Heart right ventricle (tissue), 16 donors: ENCODE data around the gene MLLT3. TPM values are rescaled to one million over a fixed set of nuclear protein-coding genes. Genes with fewer than 3 reads are reported as not detected.
A peak's percentile ranks its signal among the peaks of the same experiment; 100 is the strongest.

Experiments
- ATAC-seq, 8 donors: fragments of 200-7000 bp; cut with Tn5 transposase; one replicate each; pipeline ENCODE4 v1.9.1; 2020; ENCODE audit warnings: mild to moderate bottlenecking in 8 of 8, moderate library complexity in 8 of 8, moderate number of reproducible peaks in 1 of 8
- DNase-seq, 2 donors: peaks; one replicate each; pipeline ENCODE4 v3.0.0-alpha.2; 2020
- H3K27ac ChIP-seq, 10 donors: fragments of 200-600 bp; sonication (generic) in 2 of 10; one replicate each; pipeline versions ENCODE4 v1.5.0 to v1.8.0; 2020 to 2022; ENCODE audit warnings: mild to moderate bottlenecking in 3 of 10
- H3K27me3 ChIP-seq, 7 donors: fragments of 200-600 bp; one replicate each; pipeline ENCODE4 v1.8.0; 2021 to 2022; ENCODE audit warnings: mild to moderate bottlenecking in 2 of 7
- H3K36me3 ChIP-seq, 9 donors: fragments of 200-600 bp; sonication (generic) in 1 of 9; one replicate each; pipeline versions ENCODE4 v1.5.0 to v1.8.0; 2020 to 2022; ENCODE audit warnings: mild to moderate bottlenecking in 2 of 9
- H3K4me1 ChIP-seq, 9 donors: fragments of 200-600 bp; sonication (generic) in 1 of 9; one replicate each; pipeline versions ENCODE4 v1.5.0 to v1.8.0; 2020 to 2022; ENCODE audit warnings: mild to moderate bottlenecking in 4 of 9
- H3K4me3 ChIP-seq, 10 donors: fragments of 200-600 bp; sonication (generic) in 2 of 10; one replicate each; pipeline versions ENCODE4 v1.5.0 to v1.8.0; 2020 to 2022; ENCODE audit warnings: mild to moderate bottlenecking in 7 of 10, moderate library complexity in 2 of 10
- H3K9me3 ChIP-seq, 11 donors: fragments of 200-600 bp in 10 of 11; sonication (generic) in 2 of 11; one replicate each; pipeline versions ENCODE4 v1.5.0 to v1.8.0; 2013 to 2022; ENCODE audit warnings: mild to moderate bottlenecking in 2 of 11, control low read depth in 1 of 11, moderate library complexity in 1 of 11
- WGBS, 2 donors: extraction: QIAGEN DNeasy Blood & Tissue Kit; methylation state at CpG; one replicate each; pipeline ENCODE4 v1.1.7; 2013; ENCODE audit warnings: inconsistent platforms in 1 of 2; 5-methylcytosine and 5-hydroxymethylcytosine counted together
- intact Hi-C, 10 donors: fragments of 100-400 bp; cut with DNase I; formaldehyde crosslinking; loops; one replicate each; pipeline versions ENCODE4 v1.11.1 to v1.14.2; 2022
- polyA plus RNA-seq, 2 donors: library from polyadenylated mRNA; stranded (reverse); fragments of 200-250 nt; gene quantifications; one replicate each; pipeline ENCODE4 v1.2.3, GENCODE V29; 2013
- total RNA-seq, 10 donors: library from RNA; stranded (reverse); fragmentation: NEBNext Ultra II Directional in 3 of 10; extraction: Animal tissue kit (Norgen Biotek cat#: 25700) in 3 of 10; gene quantifications; one replicate each; pipeline versions ENCODE4 v1.2.1 to v1.2.4, GENCODE V29; 2021 to 2023
- TF ChIP-seq, protein P1 (sequence below), 9 donors: fragments of 200-600 bp; sonication (generic) in 2 of 9; IDR thresholded peaks; one replicate each; pipeline versions ENCODE4 v1.5.0 to v1.8.0; 2021 to 2022; ENCODE audit warnings: antibody characterized with exemption in 9 of 9, mild to moderate bottlenecking in 5 of 9, moderate library complexity in 1 of 9
- donor health status: Arrhythmogenic right ventricular cardiomyopathy.
- donor health status: ischemic (EF 13 %, LVEDD 7.1; RV severe dilation, severe dysfunction).
- donor health status: healthy with polysubstance abuse.
- donor health status: DM: no; HTN: yes; CAD: no.
- donor health status: DM: no; HTN: no; CAD: no.
- donor health status: ischemic (EF 25% LVEDD 6.9; RV normal size, moderate dysfunction).
- donor health status: ischemic (EF 25% LVEDD 5.7; RV mildly dilated, moderate dysfunction).
- donor health status: healthy.
- donor health status: DM: yes; HTN: yes; CAD: no.
- donor health status: Ischemic cardiomyopathy.
- donor health status: ischemic (EF 35%, LVEDD 5.7; RV mildly dilated, moderate dysfunction).
- donor health status: nonischemic (EF 11% LVEDD 7.7; RV severe dilation, severe dysfunction).
- donor health status: DM: yes; HTN: yes; CAD: no.
- donor health status: PGD.
- donor health status: ischemic (EF 29% LVEDD 5.4; RV normal size, mild dysfunction).
- donor health status: nonischemic (EF 23%, LVEDD 6.1; RV moderate dilation, normal function).

MLLT3 gene
- total and polyA plus RNA-seq, 12 donors, result 4.3 to 22.7 (median 13.5) TPM

DNA sequence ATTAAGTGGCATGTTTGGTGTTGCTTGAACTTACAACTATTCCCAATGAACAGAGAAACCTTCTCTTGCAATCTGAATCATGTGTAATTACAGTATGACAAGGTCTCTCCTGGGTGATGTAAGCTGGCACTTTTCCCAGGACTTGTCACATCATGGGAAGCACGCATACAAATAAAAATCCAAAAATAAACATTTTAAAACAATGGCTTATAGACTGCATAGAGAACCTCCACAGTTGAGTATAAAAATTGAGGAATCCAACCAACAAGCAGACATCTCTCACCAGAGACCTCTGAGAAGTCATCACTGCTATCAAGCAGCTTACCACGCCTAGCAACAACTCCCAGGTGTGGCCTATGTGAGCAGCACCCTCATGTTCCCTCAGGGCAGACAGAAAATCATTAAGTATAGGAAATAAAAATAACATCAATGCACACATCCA, 3.9 kb downstream of the MLLT3 start:
- peaks cover 0 to 46% (median 28%) of the 10 kb centered on the region in 9 donors for H3K4me1 ChIP-seq
- TF ChIP-seq, protein P1, sequence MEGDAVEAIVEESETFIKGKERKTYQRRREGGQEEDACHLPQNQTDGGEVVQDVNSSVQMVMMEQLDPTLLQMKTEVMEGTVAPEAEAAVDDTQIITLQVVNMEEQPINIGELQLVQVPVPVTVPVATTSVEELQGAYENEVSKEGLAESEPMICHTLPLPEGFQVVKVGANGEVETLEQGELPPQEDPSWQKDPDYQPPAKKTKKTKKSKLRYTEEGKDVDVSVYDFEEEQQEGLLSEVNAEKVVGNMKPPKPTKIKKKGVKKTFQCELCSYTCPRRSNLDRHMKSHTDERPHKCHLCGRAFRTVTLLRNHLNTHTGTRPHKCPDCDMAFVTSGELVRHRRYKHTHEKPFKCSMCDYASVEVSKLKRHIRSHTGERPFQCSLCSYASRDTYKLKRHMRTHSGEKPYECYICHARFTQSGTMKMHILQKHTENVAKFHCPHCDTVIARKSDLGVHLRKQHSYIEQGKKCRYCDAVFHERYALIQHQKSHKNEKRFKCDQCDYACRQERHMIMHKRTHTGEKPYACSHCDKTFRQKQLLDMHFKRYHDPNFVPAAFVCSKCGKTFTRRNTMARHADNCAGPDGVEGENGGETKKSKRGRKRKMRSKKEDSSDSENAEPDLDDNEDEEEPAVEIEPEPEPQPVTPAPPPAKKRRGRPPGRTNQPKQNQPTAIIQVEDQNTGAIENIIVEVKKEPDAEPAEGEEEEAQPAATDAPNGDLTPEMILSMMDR (IDR thresholded peaks at IDR 0.05), result no peak
- no peaks in the 10 kb centered on the region for H3K9me3 ChIP-seq
- no peaks in the 10 kb centered on the region for H3K36me3 ChIP-seq
- intact Hi-C loops, result loop anchor here in 5 of 10 donors (5.0 to 10.0 kb wide), 5 partner anchors 64 to 1146 kb away; partner anchors contain the start of gene FOCAD (in 1 of the 5)
- ATAC-seq, result no peak
- 46 to 49% methylated on average over 2 of the region's 2 CpGs for WGBS, 2 donors
- peak in 1 of 2 donors; percentile 67 for DNase-seq
- H3K4me3 ChIP-seq, result no peak overlapping the region
- H3K27me3 ChIP-seq, result peaks cover 0 to 7% (median 0%) of the 10 kb centered on the region in 7 donors
- peak overlapping the region in 4 of 10 donors; percentile 2 to 89 (median 56) for H3K27ac ChIP-seq

- no peaks in the 10 kb centered on the region for H3K36me3 ChIP-seq
- no peak overlapping the region for H3K4me3 ChIP-seq
- ATAC-seq (no peak), DNase-seq (no peak)
- 85 to 91% methylated on average over 2 of the region's 2 CpGs for whole genome bisulfite sequencing, 2 donors
- intact Hi-C loops, result loop anchor here in 5 of 10 donors (5.0 to 10.0 kb wide), 5 partner anchors 62 to 1145 kb away; partner anchors contain the start of gene FOCAD (in 1 of the 5)
- H3K4me1 ChIP-seq, result peaks cover 0 to 60% (median 34%) of the 10 kb centered on the region in 9 donors
- TF ChIP-seq, protein P1 (IDR thresholded peaks at IDR 0.05), result no peak
- H3K27ac ChIP-seq, result no peak overlapping the region
- H3K27me3 ChIP-seq, result peaks cover 0 to 7% (median 0%) of the 10 kb centered on the region in 7 donors
- H3K9me3 ChIP-seq, result no peaks in the 10 kb centered on the region
Measured at GRCh38 chr9:20616808-20617207, 5.5 kb downstream of the MLLT3 start.

- no peak overlapping the region for H3K27ac ChIP-seq
- WGBS, 2 donors, result 96 to 100% methylated on average over 2 of the region's 2 CpGs
- intact Hi-C loops, result loop anchor here in 5 of 10 donors (5.0 to 10.0 kb wide), 5 partner anchors 60 to 1142 kb away; partner anchors contain the start of gene FOCAD (in 1 of the 5)
- no peak overlapping the region for H3K4me3 ChIP-seq
- ATAC-seq (no peak), DNase-seq (no peak)
- TF ChIP-seq, protein P1 (IDR thresholded peaks at IDR 0.05), result no peak
- no peaks in the 10 kb centered on the region for H3K27me3 ChIP-seq
- H3K4me1 ChIP-seq, result peaks cover 0 to 75% (median 37%) of the 10 kb centered on the region in 9 donors
- no peaks in the 10 kb centered on the region for H3K9me3 ChIP-seq
- H3K36me3 ChIP-seq, result no peaks in the 10 kb centered on the region
Measured at GRCh38 chr9:20614602-20615216, 7.6 kb downstream of the MLLT3 start.

DNA sequence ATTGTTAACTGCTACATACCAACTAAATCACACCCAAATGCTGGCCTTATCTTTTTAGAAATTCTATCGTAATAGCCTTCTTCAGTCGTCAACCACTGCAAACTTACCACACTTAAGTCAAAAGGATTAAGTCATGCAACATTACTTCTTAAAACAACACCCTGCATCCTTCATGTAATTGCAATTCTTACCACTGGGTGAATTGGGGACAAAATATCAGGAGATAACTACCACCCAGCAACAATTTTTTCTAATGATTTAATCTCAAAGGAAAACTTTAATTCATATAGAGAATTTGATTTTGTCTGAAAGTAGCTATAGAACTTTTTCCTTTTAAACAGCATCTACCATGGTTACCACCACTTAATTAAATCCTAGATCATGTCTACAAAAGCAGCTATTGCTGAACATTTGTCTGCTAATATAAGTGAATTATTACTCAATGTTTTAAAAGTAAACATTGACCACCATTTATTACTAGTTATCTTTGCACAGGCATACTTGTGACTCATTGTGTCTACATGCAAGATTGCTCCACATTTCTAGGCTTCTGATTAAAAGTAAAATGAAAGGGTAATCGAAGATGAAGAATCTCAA, 10.5 kb downstream of the MLLT3 start:
- intact Hi-C loops, result loop anchor here in 3 of 10 donors (10.0 kb wide), 3 partner anchors 57 to 257 kb away; no protein-coding TSS in a partner anchor
- ATAC-seq, result peak in 2 of 8 donors; percentile 29 to 58
- no peak overlapping the region for H3K4me3 ChIP-seq
- TF ChIP-seq, protein P1 (IDR thresholded peaks at IDR 0.05), result peak in 7 of 9 donors; percentile 3 to 48 (median 41)
- H3K9me3 ChIP-seq, result no peaks in the 10 kb centered on the region
- no peak for DNase-seq
- H3K36me3 ChIP-seq, result no peaks in the 10 kb centered on the region
- whole genome bisulfite sequencing, 2 donors, result 69 to 72% methylated on average over 3 of the region's 3 CpGs
- H3K27me3 ChIP-seq, result no peaks in the 10 kb centered on the region
- peaks cover 0 to 56% (median 17%) of the 10 kb centered on the region in 9 donors for H3K4me1 ChIP-seq
- no peak overlapping the region for H3K27ac ChIP-seq
